CD4-positive, alpha-beta T cell (primary cell): ENCODE measurements around the gene MYOT. TPM values are rescaled to one million over a fixed set of nuclear protein-coding genes. Genes with fewer than 3 reads are reported as not detected.

Experiments used
- ATAC-seq: fragments of 200-7000 bp; cut with Tn5 transposase; one replicate; pipeline ENCODE4 v1.10.0; 2022; ENCODE audit warnings: mild to moderate bottlenecking; ENCODE audit not compliant: poor library complexity
- CTCF ChIA-PET: fragments of 350-600 bp; sonication (Branson Sonifier 250); formaldehyde crosslinking; loops from one replicate; lab custom pipeline; 2021; ENCODE audit warnings: antibody characterized with exemption, inconsistent platforms; lab: Charles Lee
- POLR2A ChIA-PET: fragments of 350-600 bp; sonication (Branson Sonifier 250); formaldehyde crosslinking; loops from one replicate; lab custom pipeline; 2021; ENCODE audit warnings: antibody characterized with exemption, inconsistent platforms; lab: Charles Lee
- DNase-seq, 14 experiments: peaks; one replicate each; pipeline ENCODE4 v3.0.0-alpha.2; 2013 to 2020; ENCODE audit warnings: mixed read lengths in 2 of 14
- H3K27ac ChIP-seq, 2 donors: one replicate each; pipeline versions ENCODE4 v1.5.1 to v1.7.0; 2013; ENCODE audit warnings: low read length in 2 of 2, low read depth in 1 of 2, mild to moderate bottlenecking in 1 of 2
- H3K27me3 ChIP-seq, 2 experiments: 1 replicate in 1 of 2; 2 replicates in 1 of 2; pipeline versions ENCODE4 v1.6.1 to v1.7.0; 2013; ENCODE audit warnings: low read length in 2 of 2, control low read depth in 1 of 2, mild to moderate bottlenecking in 1 of 2, moderate library complexity in 1 of 2; ENCODE audit not compliant: insufficient read depth in 2 of 2, control insufficient read depth in 1 of 2
- H3K36me3 ChIP-seq: one replicate; pipeline ENCODE4 v1.6.1; 2013; ENCODE audit warnings: low read length, control low read depth; ENCODE audit not compliant: insufficient read depth
- H3K4me1 ChIP-seq: one replicate; pipeline ENCODE4 v1.6.1; 2013; ENCODE audit warnings: low read length, control low read depth; ENCODE audit not compliant: insufficient read depth
- H3K4me3 ChIP-seq: one replicate; pipeline ENCODE4 v1.5.1; 2013; ENCODE audit warnings: mild to moderate bottlenecking, low read length, moderate library complexity
- H3K9me3 ChIP-seq, 2 experiments: 1 replicate in 1 of 2; 2 replicates in 1 of 2; pipeline versions ENCODE4 v1.6.1 to v1.7.0; 2013; ENCODE audit warnings: low read length in 2 of 2, mild to moderate bottlenecking in 2 of 2, control low read depth in 1 of 2, moderate library complexity in 1 of 2; ENCODE audit not compliant: control insufficient read depth in 1 of 2, insufficient read depth in 1 of 2
- H3K27ac Mint-ChIP-seq: one replicate; pipeline ENCODE4 v1.8.0; 2020; ENCODE audit warnings: mixed read lengths
- H3K27me3 Mint-ChIP-seq: one replicate; pipeline ENCODE4 v1.8.0; 2021; ENCODE audit warnings: mixed read lengths
- H3K36me3 Mint-ChIP-seq: one replicate; pipeline ENCODE4 v1.8.0; 2021; ENCODE audit warnings: low read depth, mixed read lengths
- H3K4me1 Mint-ChIP-seq: one replicate; pipeline ENCODE4 v1.8.0; 2021; ENCODE audit warnings: low read depth, mixed read lengths
- H3K4me3 Mint-ChIP-seq: one replicate; pipeline ENCODE4 v1.8.0; 2020; ENCODE audit warnings: mild to moderate bottlenecking, mixed read lengths
- H3K9me3 Mint-ChIP-seq: one replicate; pipeline ENCODE4 v1.8.0; 2020; ENCODE audit warnings: mixed read lengths
- CTCF ChIP-seq: fragments of 200-600 bp; IDR thresholded peaks from one replicate; pipeline ENCODE4 v1.8.0; 2022; ENCODE audit warnings: antibody characterized with exemption, mild to moderate bottlenecking
- intact Hi-C, 2 experiments: fragments of 100-400 bp; cut with DNase I in 1 of 2; cut with micrococcal nuclease in 1 of 2; formaldehyde crosslinking; loops; one replicate each; pipeline versions ENCODE4 v1.15.1 to v1.9.0; 2023 to 2025; cut with DNase I, micrococcal nuclease
- total RNA-seq, 174 experiments: library from RNA in 2 of 174; stranded (reverse) in 2 of 174; gene quantifications; one replicate each; pipeline ENCODE4 v1.2.3 and lab custom pipeline; 2021 to 2026

MYOT gene
- total RNA-seq, 2 experiments from 2014 or later = not detected

- Mint-ChIP-seq H3K36me3 (no peaks in the 10 kb centered on the region), H3K4me1 (no peaks in the 10 kb centered on the region)
Observed at GRCh38 chr5:137902408-137903133, 34.9 kb downstream of the MYOT start.

GRCh38 chr5:137914758-137915157, 47.1 kb downstream of the MYOT start:
- Mint-ChIP-seq H3K27ac (no peak overlapping the region), H3K4me1 (no peaks in the 10 kb centered on the region), H3K9me3 (peaks cover 13% of the 10 kb centered on the region), H3K4me3 (no peak overlapping the region), H3K27me3 (peaks cover 4% of the 10 kb centered on the region), H3K36me3 (peaks cover 4% of the 10 kb centered on the region)
- POLR2A ChIA-PET = no interaction called here
- H3K9me3 ChIP-seq = peaks cover 20 to 32% of the 10 kb centered on the region in 2 experiments
- no peak for TF ChIP-seq CTCF
- H3K4me3 ChIP-seq = no peak overlapping the region
- H3K36me3 ChIP-seq = no peaks in the 10 kb centered on the region
- H3K27me3 ChIP-seq = no peaks in the 10 kb centered on the region
- H3K27ac ChIP-seq = no peak overlapping the region
- intact Hi-C loops = no loop called here
- CTCF ChIA-PET = no interaction called here
- ATAC-seq (no peak), DNase-seq (no peak)
- no peaks in the 10 kb centered on the region for H3K4me1 ChIP-seq

More at GRCh38 chr5:137902408-137903133, 34.9 kb downstream of the MYOT start:
- Histone ChIP-seq H3K4me3 (no peak overlapping the region), H3K4me1 (no peaks in the 10 kb centered on the region), H3K27me3 (no peaks in the 10 kb centered on the region), H3K9me3 (no peaks in the 10 kb centered on the region), H3K27ac (no peak overlapping the region), H3K36me3 (no peaks in the 10 kb centered on the region)
- ChIA-PET CTCF (interaction anchor here (0.6 kb wide), 1 partner anchor 19 kb away, joined by 3 read pairs; no protein-coding TSS in a partner anchor), POLR2A (interaction anchor here (0.9 kb wide), 1 partner anchor 14 kb away, joined by 3 read pairs; the partner anchor contains the start of gene PKD2L2)
- ATAC-seq (no peak), DNase-seq (no peak)
- Mint-ChIP-seq H3K27ac (no peak overlapping the region), H3K4me3 (no peak overlapping the region), H3K27me3 (no peaks in the 10 kb centered on the region), H3K9me3 (no peaks in the 10 kb centered on the region)
- intact Hi-C loops = no loop called here
- no peak for TF ChIP-seq CTCF

- ChIA-PET POLR2A (no interaction called here), CTCF (no interaction called here)
- Histone ChIP-seq H3K9me3 (peaks cover 20 to 29% of the 10 kb centered on the region in 2 experiments), H3K27me3 (no peaks in the 10 kb centered on the region), H3K4me1 (no peaks in the 10 kb centered on the region), H3K4me3 (no peak overlapping the region), H3K36me3 (no peaks in the 10 kb centered on the region), H3K27ac (no peak overlapping the region)
- H3K4me3 Mint-ChIP-seq = no peak overlapping the region
- peaks cover 4% of the 10 kb centered on the region for H3K36me3 Mint-ChIP-seq
- H3K9me3 Mint-ChIP-seq = peaks cover 10% of the 10 kb centered on the region
- intact Hi-C loops = no loop called here
- ATAC-seq (no peak), DNase-seq (no peak)
- no peak for TF ChIP-seq CTCF
- peaks cover under 1% of the 10 kb centered on the region for H3K27me3 Mint-ChIP-seq
- H3K4me1 Mint-ChIP-seq = no peaks in the 10 kb centered on the region
- H3K27ac Mint-ChIP-seq = no peak overlapping the region
Observed at GRCh38 chr5:137916923-137917322, 49.3 kb downstream of the MYOT start.
